ENCODE measurements around the gene SREK1. TPM values are rescaled to one million over a fixed set of nuclear protein-coding genes. Genes with fewer than 3 reads are reported as not detected.

The SREK1 gene
- total RNA-seq, 1 experiment from 2014 or later: 59.6 TPM

GRCh38 chr5:66186108-66186507, 42.0 kb downstream of the SREK1 start:
- H3T11ph ChIP-seq (ENCODE audit: low read length): no peak overlapping the region
- H3K56ac ChIP-seq (ENCODE audit: insufficient read length, low read depth, low read length): no peak overlapping the region
- no peaks in the 10 kb centered on the region for H3K9me3 ChIP-seq (ENCODE audit: control insufficient read depth, low read depth, low read length)
- no peak for DNase-seq
- H3K4ac ChIP-seq (ENCODE audit: low read depth, low read length): no peak overlapping the region
- no peak overlapping the region for H2AK5ac ChIP-seq (ENCODE audit: insufficient read length, low read length)
- no peak overlapping the region for H3K27ac ChIP-seq (ENCODE audit: insufficient read length, low read depth, low read length)
- no CpG with 5 or more reads among the region's 3 CpGs for WGBS (ENCODE audit: extremely low coverage, insufficient read length, low lambda C conversion rate)
- no peaks in the 10 kb centered on the region for H3K79me2 ChIP-seq (ENCODE audit: insufficient read depth, low read length)
- no peak overlapping the region for H2BK15ac ChIP-seq (ENCODE audit: low read depth, low read length)
- H2AFZ ChIP-seq (ENCODE audit: low read length): no peak overlapping the region
- H3K27ac Mint-ChIP-seq: no peak overlapping the region
- H2BK12ac ChIP-seq (ENCODE audit: insufficient read length, low read depth, low read length): no peak overlapping the region
- H4K91ac ChIP-seq (ENCODE audit: insufficient read length, low read depth, low read length): no peak overlapping the region
- H3K4me1 Mint-ChIP-seq: no peaks in the 10 kb centered on the region
- no peak overlapping the region for H2BK20ac ChIP-seq (ENCODE audit: low read depth, low read length, poor library complexity, severe bottlenecking)
- H3K9ac ChIP-seq (ENCODE audit: extremely low read depth, insufficient read length, low read length): no peak overlapping the region
- TF ChIP-seq CTCF (conservative IDR thresholded peaks at IDR 0.05): no peak
- H3K79me1 ChIP-seq (ENCODE audit: insufficient read depth, low read depth, low read length, poor library complexity, severe bottlenecking): no peaks in the 10 kb centered on the region
- no peak overlapping the region for H3K23ac ChIP-seq (ENCODE audit: insufficient read length, low read depth, low read length)
- H3K23me2 ChIP-seq (ENCODE audit: insufficient read length, low read depth, low read length, poor library complexity, severe bottlenecking): no peaks in the 10 kb centered on the region
- no peak overlapping the region for H4K5ac ChIP-seq (ENCODE audit: insufficient read length, low read depth, low read length)
- no peaks in the 10 kb centered on the region for H4K20me1 ChIP-seq (ENCODE audit: control insufficient read depth, insufficient read depth, insufficient read length)
- peaks cover 0 to 4% of the 10 kb centered on the region in 2 experiments; a peak in 1 of 5 replicates for H3K9me3 Mint-ChIP-seq
- H3K27me3 ChIP-seq (ENCODE audit: insufficient read depth, low read length): no peaks in the 10 kb centered on the region
- H3K4me2 ChIP-seq (ENCODE audit: insufficient read depth, insufficient read length, low read length): no peak overlapping the region
- no peaks in the 10 kb centered on the region for H3K4me1 ChIP-seq (ENCODE audit: insufficient read depth, low read length)
- no peaks in the 10 kb centered on the region; the same call in 1 of the 2 replicates for H3K27me3 Mint-ChIP-seq (ENCODE audit: low read depth)
- H2BK120ac ChIP-seq (ENCODE audit: low read depth, low read length, poor library complexity, severe bottlenecking): no peak overlapping the region
- no peak overlapping the region for H4K8ac ChIP-seq (replicated peaks; ENCODE audit: insufficient read length, low read depth, low read length)
- no peak overlapping the region for H3K4me3 Mint-ChIP-seq
- H3K36me3 Mint-ChIP-seq (ENCODE audit: insufficient read depth in 1 of 3, low read depth in 3 of 3): peaks cover 0 to 9% (median 4%) of the 10 kb centered on the region in 3 experiments; a peak in 3 of 7 replicates
- no peak overlapping the region for H3K18ac ChIP-seq (ENCODE audit: insufficient read length, low read depth, low read length)
- H3K14ac ChIP-seq (ENCODE audit: insufficient read depth, low read length): no peak overlapping the region
- no peak overlapping the region for H2BK5ac ChIP-seq (ENCODE audit: insufficient read length, low read length)
